MM.1S (cell line): ENCODE data around the gene TUBGCP2.

Source experiments
- DNase-seq: peaks from one replicate; pipeline ENCODE4 v3.0.0-alpha.2; 2015
- H2AFZ ChIP-seq: fragments of 300-600 bp; sonication (generic); 2 replicates; pipeline ENCODE4 v1.6.0; 2016; ENCODE audit warnings: antibody characterized with exemption, low read length
- H3F3A ChIP-seq: fragments of 300-600 bp; sonication (generic); 2 replicates; pipeline ENCODE4 v1.6.1; 2016; ENCODE audit warnings: mild to moderate bottlenecking, antibody characterized with exemption, low read length, moderate library complexity, mixed read lengths; ENCODE audit not compliant: insufficient read depth
- H3K27ac ChIP-seq: fragments of 300-600 bp; sonication (generic); 2 replicates; pipeline ENCODE4 v1.5.1; 2016; ENCODE audit warnings: mild to moderate bottlenecking, low read length
- H3K27me3 ChIP-seq: fragments of 300-600 bp; sonication (generic); replicated peaks from 2 replicates; pipeline ENCODE4 v1.6.0; 2016; ENCODE audit warnings: low read length; ENCODE audit not compliant: insufficient read depth
- H3K36me3 ChIP-seq: fragments of 300-600 bp; sonication (generic); replicated peaks from 2 replicates; pipeline ENCODE4 v1.6.1; 2016; ENCODE audit warnings: mild to moderate bottlenecking, low read length, mixed read lengths; ENCODE audit not compliant: insufficient read depth
- H3K4me1 ChIP-seq: fragments of 300-600 bp; sonication (generic); 2 replicates; pipeline ENCODE4 v1.6.1; 2016; ENCODE audit warnings: low read length, mixed read lengths
- H3K4me2 ChIP-seq: fragments of 300-600 bp; sonication (generic); 2 replicates; pipeline ENCODE4 v1.6.0; 2016; ENCODE audit warnings: low read depth, low read length
- H3K4me3 ChIP-seq: fragments of 300-600 bp; sonication (generic); 2 replicates; pipeline ENCODE4 v1.5.1; 2016; ENCODE audit warnings: low read length, mixed read lengths
- H3K79me2 ChIP-seq: fragments of 300-600 bp; sonication (generic); 2 replicates; pipeline ENCODE4 v1.6.1; 2016; ENCODE audit warnings: mixed run types, low read length, mixed read lengths
- H3K9ac ChIP-seq: fragments of 300-600 bp; sonication (generic); 2 replicates; pipeline ENCODE4 v1.6.1; 2016; ENCODE audit warnings: low read length, mixed read lengths
- H3K9me2 ChIP-seq: fragments of 300-600 bp; sonication (generic); replicated peaks from 2 replicates; pipeline ENCODE4 v1.6.1; 2016; ENCODE audit warnings: mild to moderate bottlenecking, low read length, mixed read lengths; ENCODE audit not compliant: insufficient read depth
- H3K9me3 ChIP-seq: fragments of 300-600 bp; sonication (generic); replicated peaks from 2 replicates; pipeline ENCODE4 v1.6.1; 2016; ENCODE audit warnings: mild to moderate bottlenecking, low read length, mixed read lengths; ENCODE audit not compliant: insufficient read depth
- H4K20me1 ChIP-seq: fragments of 300-600 bp; sonication (generic); 2 replicates; pipeline ENCODE4 v1.6.1; 2016; ENCODE audit warnings: mild to moderate bottlenecking, low read length, moderate library complexity, mixed read lengths; ENCODE audit not compliant: insufficient read depth
- EZH2 ChIP-seq: fragments of 300-600 bp; sonication (generic); optimal IDR thresholded peaks from 2 replicates; pipeline ENCODE3; 2017; ENCODE audit warnings: low read depth, mild to moderate bottlenecking, antibody characterized with exemption, low read length, mixed read lengths
- EZH2phosphoT487 ChIP-seq: fragments of 300-600 bp; sonication (generic); IDR thresholded peaks from 2 replicates; pipeline ENCODE4 v1.6.1; 2018; ENCODE audit warnings: antibody characterized with exemption, low read length
- TF ChIP-seq, protein P1 (sequence below): fragments of 300-600 bp; sonication (generic); IDR thresholded peaks from 2 replicates; pipeline ENCODE4 v1.5.1; 2016; ENCODE audit warnings: antibody characterized with exemption, low read length, mixed read lengths

TUBGCP2 gene

DNA sequence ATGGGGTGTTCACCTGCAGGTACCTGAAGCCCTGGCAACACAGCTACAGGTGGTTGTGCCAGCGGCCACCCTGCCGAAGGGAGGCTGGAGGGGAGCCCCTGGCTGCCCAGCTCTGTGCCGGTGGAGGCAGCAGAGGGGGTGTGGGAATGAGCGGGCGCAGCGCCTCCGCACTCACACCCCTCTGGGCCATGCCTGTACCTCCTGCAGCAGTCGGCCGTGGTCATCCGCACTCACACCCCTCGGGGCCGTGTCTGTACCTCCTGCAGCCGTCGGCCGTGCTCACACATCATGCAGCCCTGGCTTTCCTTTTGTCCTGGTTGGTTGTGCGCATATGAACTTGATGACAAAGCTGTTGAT lies 1.7 kb upstream of the TUBGCP2 start:
- Histone ChIP-seq H3K9me2 (no peaks in the 10 kb centered on the region), H3F3A (peaks cover 6% of the 10 kb centered on the region; the same call in 1 of the 2 replicates), H3K9ac (no peak overlapping the region), H3K27ac (no peak overlapping the region), H3K4me2 (no peak overlapping the region), H3K27me3 (no peaks in the 10 kb centered on the region), H3K4me1 (peaks cover 10% of the 10 kb centered on the region), H3K9me3 (no peaks in the 10 kb centered on the region), H3K36me3 (no peaks in the 10 kb centered on the region), H3K79me2 (peaks cover 32% of the 10 kb centered on the region), H2AFZ (no peak overlapping the region), H4K20me1 (no peaks in the 10 kb centered on the region), H3K4me3 (no peak overlapping the region)
- TF ChIP-seq, protein P1, sequence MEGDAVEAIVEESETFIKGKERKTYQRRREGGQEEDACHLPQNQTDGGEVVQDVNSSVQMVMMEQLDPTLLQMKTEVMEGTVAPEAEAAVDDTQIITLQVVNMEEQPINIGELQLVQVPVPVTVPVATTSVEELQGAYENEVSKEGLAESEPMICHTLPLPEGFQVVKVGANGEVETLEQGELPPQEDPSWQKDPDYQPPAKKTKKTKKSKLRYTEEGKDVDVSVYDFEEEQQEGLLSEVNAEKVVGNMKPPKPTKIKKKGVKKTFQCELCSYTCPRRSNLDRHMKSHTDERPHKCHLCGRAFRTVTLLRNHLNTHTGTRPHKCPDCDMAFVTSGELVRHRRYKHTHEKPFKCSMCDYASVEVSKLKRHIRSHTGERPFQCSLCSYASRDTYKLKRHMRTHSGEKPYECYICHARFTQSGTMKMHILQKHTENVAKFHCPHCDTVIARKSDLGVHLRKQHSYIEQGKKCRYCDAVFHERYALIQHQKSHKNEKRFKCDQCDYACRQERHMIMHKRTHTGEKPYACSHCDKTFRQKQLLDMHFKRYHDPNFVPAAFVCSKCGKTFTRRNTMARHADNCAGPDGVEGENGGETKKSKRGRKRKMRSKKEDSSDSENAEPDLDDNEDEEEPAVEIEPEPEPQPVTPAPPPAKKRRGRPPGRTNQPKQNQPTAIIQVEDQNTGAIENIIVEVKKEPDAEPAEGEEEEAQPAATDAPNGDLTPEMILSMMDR, result no peak
- TF ChIP-seq EZH2, result no peak
- no peak for TF ChIP-seq EZH2phosphoT487
- DNase-seq, result no peak

DNA sequence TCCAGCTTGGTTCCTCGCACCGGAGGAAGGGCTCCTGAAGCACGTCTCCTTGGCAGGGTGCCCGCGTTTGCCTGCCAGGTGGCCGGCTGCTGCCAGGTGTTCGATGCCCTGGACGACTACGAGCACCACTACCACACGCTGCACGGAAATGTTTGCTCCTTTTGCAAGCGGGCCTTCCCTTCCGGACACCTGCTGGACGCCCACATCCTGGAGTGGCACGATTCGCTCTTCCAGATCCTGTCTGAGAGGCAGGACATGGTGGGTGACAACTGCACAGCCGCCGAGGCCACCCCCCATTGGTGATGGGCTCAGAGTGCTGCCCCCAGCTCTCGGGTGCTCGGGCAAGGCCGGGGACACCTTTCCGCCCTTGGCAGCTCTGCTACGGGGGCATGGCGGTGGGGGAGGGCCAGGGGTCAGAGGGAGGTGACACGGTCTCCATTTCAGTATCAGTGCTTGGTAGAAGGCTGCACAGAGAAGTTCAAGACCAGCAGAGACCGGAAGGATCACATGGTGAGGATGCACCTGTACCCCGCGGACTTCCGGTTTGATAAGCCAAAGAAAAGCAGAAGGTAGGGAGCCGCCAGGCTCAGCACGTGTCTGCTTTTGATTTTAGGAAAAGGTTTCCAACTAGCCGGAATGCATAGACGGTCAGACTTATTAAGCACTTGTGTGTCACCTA lies 1.2 kb upstream of the TUBGCP2 start:
- no peak overlapping the region for H3K4me2 ChIP-seq
- H4K20me1 ChIP-seq, result no peaks in the 10 kb centered on the region
- no peak overlapping the region for H3K4me3 ChIP-seq

GRCh38 chr10:133309100-133309719 lies 538 bp upstream of the TUBGCP2 start:
- H3K27me3 ChIP-seq, result no peaks in the 10 kb centered on the region
- H3K36me3 ChIP-seq, result no peaks in the 10 kb centered on the region
- H3K27ac ChIP-seq, result peak overlapping the region; percentile 82; the same call in 1 of the 2 replicates
- no peaks in the 10 kb centered on the region for H4K20me1 ChIP-seq
- H3K4me2 ChIP-seq, result peak overlapping the region; percentile 34; the same call in 1 of the 2 replicates
- H3K9ac ChIP-seq, result peak overlapping the region; percentile 96
- peak; percentile 85 for DNase-seq
- no peaks in the 10 kb centered on the region for H3K9me2 ChIP-seq
- TF ChIP-seq EZH2phosphoT487, result no peak
- TF ChIP-seq EZH2, result no peak
- TF ChIP-seq, protein P1, result no peak
- no peak overlapping the region for H2AFZ ChIP-seq
- peaks cover 10% of the 10 kb centered on the region for H3K4me1 ChIP-seq
- peaks cover 42% of the 10 kb centered on the region for H3K79me2 ChIP-seq
- peaks cover 6% of the 10 kb centered on the region; the same call in 1 of the 2 replicates for H3F3A ChIP-seq
- peak overlapping the region; percentile 90 for H3K4me3 ChIP-seq
- H3K9me3 ChIP-seq, result no peaks in the 10 kb centered on the region

More for the DNA sequence above, 1.2 kb upstream of the TUBGCP2 start:
- no peaks in the 10 kb centered on the region for H3K9me3 ChIP-seq
- peaks cover 6% of the 10 kb centered on the region; the same call in 1 of the 2 replicates for H3F3A ChIP-seq
- H3K4me1 ChIP-seq, result peaks cover 10% of the 10 kb centered on the region
- H3K79me2 ChIP-seq, result peaks cover 37% of the 10 kb centered on the region
- no peak overlapping the region for H2AFZ ChIP-seq
- H3K36me3 ChIP-seq, result no peaks in the 10 kb centered on the region
- no peaks in the 10 kb centered on the region for H3K27me3 ChIP-seq
- H3K9me2 ChIP-seq, result no peaks in the 10 kb centered on the region
- no peak for DNase-seq
- no peak overlapping the region for H3K9ac ChIP-seq
- no peak overlapping the region for H3K27ac ChIP-seq
- TF ChIP-seq EZH2 (no peak), EZH2phosphoT487 (no peak)
- TF ChIP-seq, protein P1, result no peak
